Measurements from ENCODE around the gene C1orf174.

DNA sequence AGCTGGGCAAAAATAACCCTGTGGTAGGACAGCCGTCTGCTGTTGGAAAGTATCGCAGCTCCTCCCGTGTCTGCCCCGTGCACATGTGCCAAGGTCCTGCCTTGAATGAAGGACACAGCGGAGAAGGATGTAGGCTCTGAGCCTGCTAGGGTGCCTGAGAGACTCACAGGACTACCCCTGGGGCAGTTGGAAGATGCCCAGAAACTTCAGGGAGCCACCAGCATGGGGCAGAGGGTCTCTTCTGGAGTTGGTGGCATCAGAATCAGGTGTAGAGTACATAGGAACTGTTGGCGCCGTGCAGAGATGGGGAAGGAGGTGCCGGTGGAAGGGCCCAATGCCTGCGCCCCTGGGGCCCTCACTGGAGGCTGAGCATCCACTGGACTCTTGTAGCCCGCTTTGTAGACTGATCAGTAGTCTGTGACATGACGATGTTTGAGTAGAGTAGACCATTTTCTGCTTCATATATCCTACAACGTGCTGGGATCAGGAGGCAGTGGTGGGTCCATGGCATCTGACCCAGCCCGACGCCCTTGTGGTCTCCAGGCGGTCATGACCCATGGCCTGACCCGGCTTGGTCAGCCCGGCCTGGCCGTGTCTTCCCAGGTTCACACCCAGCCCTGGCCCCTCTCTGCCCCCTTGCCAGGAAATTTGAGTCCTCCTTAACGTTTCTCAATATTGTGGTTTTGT, 5.3 kb upstream of the C1orf174 start:
- TF ChIP-seq, protein P1, sequence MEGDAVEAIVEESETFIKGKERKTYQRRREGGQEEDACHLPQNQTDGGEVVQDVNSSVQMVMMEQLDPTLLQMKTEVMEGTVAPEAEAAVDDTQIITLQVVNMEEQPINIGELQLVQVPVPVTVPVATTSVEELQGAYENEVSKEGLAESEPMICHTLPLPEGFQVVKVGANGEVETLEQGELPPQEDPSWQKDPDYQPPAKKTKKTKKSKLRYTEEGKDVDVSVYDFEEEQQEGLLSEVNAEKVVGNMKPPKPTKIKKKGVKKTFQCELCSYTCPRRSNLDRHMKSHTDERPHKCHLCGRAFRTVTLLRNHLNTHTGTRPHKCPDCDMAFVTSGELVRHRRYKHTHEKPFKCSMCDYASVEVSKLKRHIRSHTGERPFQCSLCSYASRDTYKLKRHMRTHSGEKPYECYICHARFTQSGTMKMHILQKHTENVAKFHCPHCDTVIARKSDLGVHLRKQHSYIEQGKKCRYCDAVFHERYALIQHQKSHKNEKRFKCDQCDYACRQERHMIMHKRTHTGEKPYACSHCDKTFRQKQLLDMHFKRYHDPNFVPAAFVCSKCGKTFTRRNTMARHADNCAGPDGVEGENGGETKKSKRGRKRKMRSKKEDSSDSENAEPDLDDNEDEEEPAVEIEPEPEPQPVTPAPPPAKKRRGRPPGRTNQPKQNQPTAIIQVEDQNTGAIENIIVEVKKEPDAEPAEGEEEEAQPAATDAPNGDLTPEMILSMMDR (IDR thresholded peaks at IDR 0.05) = no peak
- no peak for TF ChIP-seq POLR2A (IDR thresholded peaks at IDR 0.05)
